Cardiac muscle cell (in vitro differentiated cells and primary cell): ENCODE measurements around the gene SPATA9. TPM values are rescaled to one million over a fixed set of nuclear protein-coding genes. Genes with fewer than 3 reads are reported as not detected.
A peak's percentile ranks its signal among the peaks of the same experiment; 100 is the strongest.

Source experiments
- DNase-seq, 2 donors: peaks; one replicate each; pipeline versions ENCODE4 v3.0.0 to v3.0.0-alpha.2; 2010 to 2017; ENCODE audit warnings: low read depth in 1 of 2, low spot score in 1 of 2
- H3K27ac ChIP-seq: fragments of 200-600 bp; sonication (generic); 2 replicates; pipeline ENCODE4 v1.5.1; 2016
- H3K27me3 ChIP-seq: fragments of 200-600 bp; sonication (generic); 2 replicates; pipeline ENCODE4 v1.6.0; 2016; ENCODE audit warnings: control low read depth
- H3K36me3 ChIP-seq: fragments of 200-600 bp; sonication (generic); 2 replicates; pipeline ENCODE4 v1.5.1; 2016; ENCODE audit warnings: control low read depth
- H3K4me1 ChIP-seq: fragments of 200-600 bp; sonication (generic); 2 replicates; pipeline ENCODE4 v1.8.1; 2017; ENCODE audit warnings: low read depth, mild to moderate bottlenecking, mixed run types
- H3K4me3 ChIP-seq: fragments of 200-600 bp; sonication (generic); 2 replicates; pipeline ENCODE4 v1.5.1; 2016; ENCODE audit warnings: mild to moderate bottlenecking
- H3K9me3 ChIP-seq: fragments of 200-600 bp; sonication (generic); 2 replicates; pipeline ENCODE4 v1.5.1; 2017; ENCODE audit warnings: low read depth, mild to moderate bottlenecking, control low read depth
- CTCF ChIP-seq: IDR thresholded peaks from 2 replicates; pipeline ENCODE4 v1.5.1; 2012; ENCODE audit warnings: low read depth, mild to moderate bottlenecking, low read length
- polyA plus RNA-seq: library from polyadenylated mRNA; unstranded; fragments of >200 nt; fragmentation: Nextera tagmentation; extraction: Ambion mirVana; gene quantifications from 2 replicates; pipeline ENCODE4 v1.2.1, GENCODE V29; 2016
- total RNA-seq: library from RNA; depleted of rRNA; stranded (reverse); fragments of >200 nt; gene quantifications from 2 replicates; pipeline ENCODE4 v1.2.3, GENCODE V29; 2016

Gene SPATA9
- total and polyA plus RNA-seq, 2 experiments from 2014 or later, result 0.45 to 1.3 TPM

DNA sequence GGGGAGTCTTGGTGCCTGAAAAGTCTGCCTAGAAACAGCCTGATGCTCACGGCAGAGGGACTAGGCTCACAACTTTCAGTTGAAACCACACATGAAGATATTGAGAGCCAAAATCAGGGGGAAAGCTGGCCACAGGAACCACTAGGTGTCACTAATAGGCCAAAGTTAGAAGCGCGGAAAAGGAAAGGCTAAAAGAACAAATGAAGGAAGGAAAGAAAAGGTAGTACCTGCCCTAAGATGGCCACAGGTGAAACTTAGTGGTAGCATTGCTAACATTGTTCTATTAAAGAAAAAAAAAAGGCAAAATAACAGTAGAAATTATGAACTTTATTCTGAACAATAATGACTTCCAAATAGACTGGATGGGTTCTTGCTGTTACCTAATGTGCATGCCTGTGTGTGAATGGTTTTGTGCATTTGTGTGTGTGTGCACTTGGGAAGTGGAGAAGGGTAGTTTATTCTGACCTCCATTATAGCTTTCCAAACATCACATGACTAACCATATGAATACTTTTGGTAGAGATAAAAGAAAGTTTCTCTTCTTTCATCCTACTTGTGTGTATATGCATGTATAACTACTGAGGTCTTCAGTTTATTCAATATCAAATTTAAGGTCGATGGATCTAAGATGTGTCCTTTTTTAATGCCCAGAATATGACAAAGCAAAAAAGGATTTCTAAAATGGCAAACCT is 38.3 kb downstream of the SPATA9 start:
- no peaks in the 10 kb centered on the region for H3K36me3 ChIP-seq
- no peak overlapping the region for H3K27ac ChIP-seq
- no peak overlapping the region for H3K4me3 ChIP-seq
- peak; percentile 83 for TF ChIP-seq CTCF
- DNase-seq, result peak; percentile 67 to 75
- H3K9me3 ChIP-seq, result no peaks in the 10 kb centered on the region
- peaks cover 10% of the 10 kb centered on the region for H3K4me1 ChIP-seq
- no peaks in the 10 kb centered on the region for H3K27me3 ChIP-seq

- no peak for TF ChIP-seq CTCF
- Histone ChIP-seq H3K4me3 (no peak overlapping the region), H3K36me3 (no peaks in the 10 kb centered on the region), H3K4me1 (peaks cover 10% of the 10 kb centered on the region), H3K27ac (no peak overlapping the region), H3K9me3 (no peaks in the 10 kb centered on the region), H3K27me3 (no peaks in the 10 kb centered on the region)
- no peak for DNase-seq
These were observed 39.6 kb downstream of the SPATA9 start for GRCh38 chr5:95643152-95643551.

DNA sequence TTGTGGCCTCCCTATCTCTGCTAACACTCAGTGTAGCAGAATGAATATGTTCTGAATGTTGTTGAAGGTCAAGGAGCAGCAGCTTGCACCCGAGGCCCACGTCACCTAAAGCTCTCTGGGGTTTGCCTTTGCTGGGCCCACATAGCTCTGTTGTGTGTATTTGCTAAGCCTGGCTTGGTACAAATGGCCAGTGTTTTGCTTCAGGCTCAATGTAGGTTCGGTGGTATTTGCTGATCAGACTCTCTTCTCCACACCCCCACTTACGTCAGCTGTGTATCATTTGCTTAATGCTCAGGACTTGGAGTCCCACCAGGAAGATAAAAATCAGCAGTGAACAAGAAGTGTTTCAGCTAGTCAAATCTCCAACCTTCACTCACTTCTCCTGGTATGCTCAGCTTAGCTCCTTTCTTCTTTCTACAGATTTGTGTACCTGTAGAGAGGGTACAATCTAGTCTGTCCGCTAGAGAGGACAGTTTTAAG is 41.0 kb downstream of the SPATA9 start:
- H3K4me3 ChIP-seq, result no peak overlapping the region
- no peak overlapping the region for H3K27ac ChIP-seq
- no peaks in the 10 kb centered on the region for H3K36me3 ChIP-seq
- no peaks in the 10 kb centered on the region for H3K9me3 ChIP-seq
- peak in 1 of 2 donors; percentile 82 for DNase-seq
- H3K4me1 ChIP-seq, result no peaks in the 10 kb centered on the region
- H3K27me3 ChIP-seq, result no peaks in the 10 kb centered on the region
- TF ChIP-seq CTCF, result no peak

- no peaks in the 10 kb centered on the region for H3K4me1 ChIP-seq
- TF ChIP-seq CTCF, result no peak
- no peaks in the 10 kb centered on the region for H3K36me3 ChIP-seq
- H3K27ac ChIP-seq, result no peak overlapping the region
- peak in 1 of 2 donors; percentile 24 for DNase-seq
- no peaks in the 10 kb centered on the region for H3K9me3 ChIP-seq
- no peak overlapping the region for H3K4me3 ChIP-seq
- no peaks in the 10 kb centered on the region for H3K27me3 ChIP-seq
These were observed 44.2 kb downstream of the SPATA9 start for GRCh38 chr5:95638632-95639031.

- H3K9me3 ChIP-seq, result no peaks in the 10 kb centered on the region
- DNase-seq, result no peak
- TF ChIP-seq CTCF, result no peak
- no peaks in the 10 kb centered on the region for H3K27me3 ChIP-seq
- H3K36me3 ChIP-seq, result no peaks in the 10 kb centered on the region
- no peaks in the 10 kb centered on the region for H3K4me1 ChIP-seq
- H3K4me3 ChIP-seq, result no peak overlapping the region
- H3K27ac ChIP-seq, result no peak overlapping the region
These were observed 48.7 kb downstream of the SPATA9 start for GRCh38 chr5:95634081-95634480.
